Astrocyte of the cerebellum (primary cell): ENCODE data around the gene RCN2.

Source experiments
- DNase-seq: peaks from one replicate; pipeline ENCODE4 v3.0.0-alpha.2; 2011; ENCODE audit warnings: low read depth
- H3K4me3 ChIP-seq: 2 replicates; pipeline ENCODE4 v1.5.1; 2011; ENCODE audit warnings: mild to moderate bottlenecking, low read depth, low read length, moderate library complexity
- in situ Hi-C: cut with HindIII; loops from 2 replicates; pipeline ENCODE4 v1.10.0; 2017; ENCODE audit warnings: low sequenced_read_pairs
- TF ChIP-seq, protein P1 (sequence below): IDR thresholded peaks from 2 replicates; pipeline ENCODE4 v1.5.1; 2012; ENCODE audit warnings: low read length, low read depth, moderate library complexity, mild to moderate bottlenecking; ENCODE audit errors: missing control alignments

The RCN2 gene

DNA sequence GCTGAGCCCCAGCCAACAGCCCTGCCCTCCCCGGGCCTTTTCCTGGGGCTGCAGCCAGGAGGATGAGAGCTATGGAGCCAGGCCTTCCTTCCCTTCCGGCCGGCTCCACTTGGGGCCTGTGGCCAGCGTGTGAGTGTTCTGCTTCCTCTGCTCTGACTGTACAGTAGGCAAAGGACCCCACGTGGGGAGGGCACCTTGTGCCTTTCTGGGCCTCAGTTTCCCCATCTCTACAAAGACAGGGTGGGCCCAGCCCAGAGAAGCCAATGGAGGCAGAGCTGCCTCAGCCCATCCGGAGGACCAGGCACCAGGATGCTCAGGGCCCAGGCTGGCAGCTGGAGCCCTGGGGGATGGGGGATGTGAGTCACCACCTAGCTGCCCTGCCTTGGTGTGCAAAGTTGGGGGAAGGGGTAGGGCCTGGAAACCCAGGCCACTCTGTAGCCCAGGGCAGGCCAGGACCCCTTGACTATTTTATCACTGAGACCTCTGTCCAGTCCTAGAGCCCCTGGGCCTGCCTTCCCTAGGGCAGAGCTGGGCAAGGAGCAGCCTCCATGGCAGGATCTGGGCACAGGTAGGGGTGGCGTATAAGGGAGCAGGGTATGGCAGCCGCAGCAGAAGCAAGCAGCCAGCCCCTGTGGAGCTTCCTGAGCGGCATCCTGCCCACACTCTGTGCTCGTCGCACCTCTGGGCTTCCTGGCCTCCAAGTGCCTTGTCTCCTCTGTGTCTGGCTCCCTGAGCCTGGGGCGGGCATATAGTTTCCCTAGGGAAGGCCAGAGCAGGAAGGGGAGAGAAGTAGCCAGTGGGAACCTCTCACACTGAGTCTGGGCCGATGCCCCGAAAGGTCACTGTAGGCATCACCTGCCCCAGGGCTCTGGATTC lies 65.2 kb downstream of the RCN2 start:
- in situ Hi-C loops: no loop called here
- TF ChIP-seq, protein P1, sequence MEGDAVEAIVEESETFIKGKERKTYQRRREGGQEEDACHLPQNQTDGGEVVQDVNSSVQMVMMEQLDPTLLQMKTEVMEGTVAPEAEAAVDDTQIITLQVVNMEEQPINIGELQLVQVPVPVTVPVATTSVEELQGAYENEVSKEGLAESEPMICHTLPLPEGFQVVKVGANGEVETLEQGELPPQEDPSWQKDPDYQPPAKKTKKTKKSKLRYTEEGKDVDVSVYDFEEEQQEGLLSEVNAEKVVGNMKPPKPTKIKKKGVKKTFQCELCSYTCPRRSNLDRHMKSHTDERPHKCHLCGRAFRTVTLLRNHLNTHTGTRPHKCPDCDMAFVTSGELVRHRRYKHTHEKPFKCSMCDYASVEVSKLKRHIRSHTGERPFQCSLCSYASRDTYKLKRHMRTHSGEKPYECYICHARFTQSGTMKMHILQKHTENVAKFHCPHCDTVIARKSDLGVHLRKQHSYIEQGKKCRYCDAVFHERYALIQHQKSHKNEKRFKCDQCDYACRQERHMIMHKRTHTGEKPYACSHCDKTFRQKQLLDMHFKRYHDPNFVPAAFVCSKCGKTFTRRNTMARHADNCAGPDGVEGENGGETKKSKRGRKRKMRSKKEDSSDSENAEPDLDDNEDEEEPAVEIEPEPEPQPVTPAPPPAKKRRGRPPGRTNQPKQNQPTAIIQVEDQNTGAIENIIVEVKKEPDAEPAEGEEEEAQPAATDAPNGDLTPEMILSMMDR: no peak
- no peak overlapping the region for H3K4me3 ChIP-seq
- DNase-seq: no peak

DNA sequence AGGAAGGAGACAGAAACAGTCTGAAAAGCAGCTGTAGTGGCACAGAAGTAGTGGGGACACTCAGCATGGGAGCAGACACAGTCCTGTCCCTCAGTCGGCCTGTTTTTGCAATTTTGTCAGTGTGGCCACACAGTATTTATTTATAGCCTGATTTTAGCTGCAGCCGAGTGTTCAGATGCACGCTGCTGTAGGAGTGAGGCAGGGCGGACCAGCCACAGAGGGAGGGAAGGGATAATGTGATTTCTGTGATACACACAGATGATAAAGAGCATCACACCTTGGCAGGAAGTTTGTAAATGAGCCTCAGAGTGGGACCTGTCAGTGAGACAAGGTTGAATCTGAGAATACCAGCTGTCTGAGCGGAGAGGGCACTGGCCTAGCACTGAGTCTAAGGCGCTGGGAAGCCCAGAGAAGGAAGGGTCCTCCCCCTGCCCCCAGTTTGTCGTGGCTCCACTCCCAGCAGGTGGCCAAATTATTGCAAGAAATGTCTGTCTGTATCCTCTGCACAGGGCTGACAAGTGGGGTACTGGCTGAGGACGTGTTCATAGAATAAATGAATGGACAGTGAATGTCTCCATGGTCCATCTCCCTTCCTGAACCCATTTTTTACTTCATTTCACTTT lies 67.2 kb downstream of the RCN2 start:
- no peak overlapping the region for H3K4me3 ChIP-seq
- TF ChIP-seq, protein P1: no peak
- in situ Hi-C loops: no loop called here
- no peak for DNase-seq

DNA sequence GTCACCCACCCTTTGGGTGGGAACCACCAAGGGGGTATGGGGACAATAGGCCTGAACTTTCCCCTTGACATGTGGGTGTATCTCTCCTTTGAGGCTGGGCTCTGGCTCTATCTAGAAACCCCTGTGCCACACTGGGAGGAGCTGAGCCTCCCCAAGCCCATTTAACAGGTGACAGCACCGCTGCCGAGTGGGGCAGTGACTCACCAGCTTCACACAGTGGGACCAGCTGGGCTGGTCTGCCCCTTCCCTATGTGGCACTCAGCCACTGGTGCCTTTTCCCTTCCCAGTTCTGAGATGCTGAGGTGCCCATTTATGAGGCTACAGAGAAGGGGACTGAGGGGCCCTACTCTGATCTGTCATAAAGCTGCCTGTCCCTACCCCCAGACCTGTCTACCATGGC lies 68.4 kb downstream of the RCN2 start:
- DNase-seq: no peak
- TF ChIP-seq, protein P1: no peak
- no peak overlapping the region for H3K4me3 ChIP-seq
- in situ Hi-C loops: no loop called here

DNA sequence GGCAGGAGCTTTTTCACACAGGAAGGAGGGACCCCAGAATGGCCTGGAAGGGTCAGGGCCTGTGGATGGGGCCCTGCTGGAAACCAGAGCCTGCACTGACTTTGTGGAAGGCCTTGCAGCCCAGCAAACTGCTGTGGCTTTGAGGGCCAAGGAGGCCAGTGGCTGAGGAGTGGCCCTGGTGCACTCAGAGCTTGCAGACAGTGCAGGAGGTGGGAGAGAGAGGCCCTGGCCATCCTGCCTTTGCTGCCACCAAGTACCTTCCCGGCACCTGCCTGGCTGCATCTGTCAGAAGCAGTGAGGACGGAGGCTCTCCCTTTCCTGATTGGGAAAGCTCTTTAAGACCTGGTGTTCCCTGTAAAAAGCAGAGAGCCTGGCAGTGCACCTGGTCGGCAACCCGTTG lies 69.8 kb downstream of the RCN2 start:
- TF ChIP-seq, protein P1: no peak
- no peak overlapping the region for H3K4me3 ChIP-seq
- in situ Hi-C loops: no loop called here
- no peak for DNase-seq

DNA sequence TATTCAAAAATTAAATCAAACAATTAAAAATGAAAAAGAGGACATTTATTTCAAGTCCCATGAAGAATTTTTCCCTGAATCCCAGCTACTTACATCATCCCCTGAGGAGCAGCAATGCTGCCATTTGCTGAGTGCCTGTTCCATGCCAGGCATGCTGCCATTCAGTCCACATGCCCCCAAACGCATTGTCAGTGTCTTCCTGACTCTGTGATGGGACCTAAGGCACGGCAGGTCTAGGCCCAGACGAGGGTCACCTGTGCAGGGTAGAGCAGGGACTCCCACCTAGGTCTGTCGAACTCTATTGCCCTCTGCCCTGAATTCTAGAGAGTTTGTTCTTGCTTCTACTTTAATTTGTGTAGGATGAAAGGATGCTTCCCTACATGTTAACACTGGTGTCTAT lies 70.4 kb downstream of the RCN2 start:
- no peak overlapping the region for H3K4me3 ChIP-seq
- TF ChIP-seq, protein P1: no peak
- in situ Hi-C loops: no loop called here
- DNase-seq: no peak

DNA sequence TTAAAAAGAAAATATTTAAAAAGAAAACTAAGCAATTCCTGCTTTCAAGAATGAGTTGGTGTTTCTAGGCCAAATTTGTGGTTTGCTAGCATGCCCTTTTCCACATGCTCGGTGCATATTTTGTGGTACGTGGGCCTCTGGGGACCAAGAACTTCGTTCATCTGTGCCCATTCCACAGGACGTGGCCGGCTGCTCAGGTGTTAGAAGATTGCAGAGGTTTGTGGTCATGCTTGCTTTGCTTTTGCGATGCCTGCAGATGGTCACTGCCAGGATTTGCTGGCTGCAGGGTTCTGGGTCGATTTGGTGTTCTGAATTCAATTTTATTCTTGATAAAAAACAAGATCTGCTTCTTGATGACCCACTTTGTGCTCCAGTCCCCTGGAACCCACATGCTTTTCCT lies 70.9 kb downstream of the RCN2 start:
- no peak overlapping the region for H3K4me3 ChIP-seq
- TF ChIP-seq, protein P1: no peak
- in situ Hi-C loops: no loop called here
- no peak for DNase-seq
